Left ventricle myocardium inferior (tissue), 1 donor: Measurements from ENCODE around the gene BPIFB3. TPM values are rescaled to one million over a fixed set of nuclear protein-coding genes. Genes with fewer than 3 reads are reported as not detected.

ENCODE experiments used
- DNase-seq: peaks from one replicate; pipeline ENCODE4 v3.0.0-alpha.2; 2020
- H3K27ac ChIP-seq: fragments of 200-600 bp; replicated peaks from 2 replicates; pipeline ENCODE4 v1.8.0; 2021
- H3K27me3 ChIP-seq: fragments of 200-600 bp; 2 replicates; pipeline ENCODE4 v1.8.0; 2021; ENCODE audit warnings: low read depth
- H3K36me3 ChIP-seq: fragments of 200-600 bp; 2 replicates; pipeline ENCODE4 v1.8.0; 2021
- H3K4me1 ChIP-seq: fragments of 200-600 bp; 2 replicates; pipeline ENCODE4 v1.8.0; 2021
- H3K4me3 ChIP-seq: fragments of 200-600 bp; 2 replicates; pipeline ENCODE4 v1.8.0; 2021; ENCODE audit warnings: mild to moderate bottlenecking, moderate library complexity
- H3K9me3 ChIP-seq: fragments of 200-600 bp; replicated peaks from 2 replicates; pipeline ENCODE4 v1.8.0; 2021
- intact Hi-C: fragments of 100-400 bp; cut with micrococcal nuclease; formaldehyde crosslinking; loops from one replicate; pipeline ENCODE4 v1.11.0; 2022
- total RNA-seq: library from RNA; stranded (reverse); fragmentation: NEBNext Ultra II Directional; extraction: Animal tissue kit (Norgen Biotek cat#: 25700); gene quantifications from one replicate; pipeline ENCODE4 v1.2.1, GENCODE V29; 2021
- TF ChIP-seq, protein P1 (sequence below): fragments of 200-600 bp; IDR thresholded peaks from 2 replicates; pipeline ENCODE4 v1.8.0; 2021; ENCODE audit warnings: antibody characterized with exemption, mild to moderate bottlenecking, borderline replicate concordance
- donor health status: DM: no; HTN: yes; CAD: no; lungs with severe emphysema.

Gene BPIFB3
- total RNA-seq, 1 donor from 2014 or later: not detected

DNA sequence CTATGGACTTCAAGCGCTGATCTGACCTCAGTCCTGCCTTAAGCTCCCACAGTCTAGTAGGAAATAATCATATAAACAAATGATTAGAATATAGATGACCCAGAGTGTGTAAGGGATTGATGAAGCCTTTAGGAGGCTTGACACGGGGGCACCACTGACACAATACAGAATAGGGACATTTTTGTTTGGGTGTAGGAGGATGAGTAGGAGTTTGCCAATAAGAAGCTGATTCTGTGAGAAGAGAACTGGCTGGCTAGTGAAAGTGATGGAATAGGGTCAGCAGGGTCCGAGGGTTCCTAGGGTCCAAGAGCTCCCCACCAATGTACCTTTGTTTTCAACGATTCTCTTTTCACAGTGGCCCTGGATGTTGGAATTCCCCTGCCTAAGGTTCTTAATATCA is 18.7 kb downstream of the BPIFB3 start:
- Histone ChIP-seq H3K4me3 (no peak overlapping the region), H3K4me1 (no peaks in the 10 kb centered on the region), H3K36me3 (no peaks in the 10 kb centered on the region), H3K9me3 (no peaks in the 10 kb centered on the region), H3K27ac (no peak overlapping the region), H3K27me3 (peaks cover 57% of the 10 kb centered on the region)
- no peak for DNase-seq
- intact Hi-C loops: no loop called here
- TF ChIP-seq, protein P1, sequence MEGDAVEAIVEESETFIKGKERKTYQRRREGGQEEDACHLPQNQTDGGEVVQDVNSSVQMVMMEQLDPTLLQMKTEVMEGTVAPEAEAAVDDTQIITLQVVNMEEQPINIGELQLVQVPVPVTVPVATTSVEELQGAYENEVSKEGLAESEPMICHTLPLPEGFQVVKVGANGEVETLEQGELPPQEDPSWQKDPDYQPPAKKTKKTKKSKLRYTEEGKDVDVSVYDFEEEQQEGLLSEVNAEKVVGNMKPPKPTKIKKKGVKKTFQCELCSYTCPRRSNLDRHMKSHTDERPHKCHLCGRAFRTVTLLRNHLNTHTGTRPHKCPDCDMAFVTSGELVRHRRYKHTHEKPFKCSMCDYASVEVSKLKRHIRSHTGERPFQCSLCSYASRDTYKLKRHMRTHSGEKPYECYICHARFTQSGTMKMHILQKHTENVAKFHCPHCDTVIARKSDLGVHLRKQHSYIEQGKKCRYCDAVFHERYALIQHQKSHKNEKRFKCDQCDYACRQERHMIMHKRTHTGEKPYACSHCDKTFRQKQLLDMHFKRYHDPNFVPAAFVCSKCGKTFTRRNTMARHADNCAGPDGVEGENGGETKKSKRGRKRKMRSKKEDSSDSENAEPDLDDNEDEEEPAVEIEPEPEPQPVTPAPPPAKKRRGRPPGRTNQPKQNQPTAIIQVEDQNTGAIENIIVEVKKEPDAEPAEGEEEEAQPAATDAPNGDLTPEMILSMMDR: no peak

DNA sequence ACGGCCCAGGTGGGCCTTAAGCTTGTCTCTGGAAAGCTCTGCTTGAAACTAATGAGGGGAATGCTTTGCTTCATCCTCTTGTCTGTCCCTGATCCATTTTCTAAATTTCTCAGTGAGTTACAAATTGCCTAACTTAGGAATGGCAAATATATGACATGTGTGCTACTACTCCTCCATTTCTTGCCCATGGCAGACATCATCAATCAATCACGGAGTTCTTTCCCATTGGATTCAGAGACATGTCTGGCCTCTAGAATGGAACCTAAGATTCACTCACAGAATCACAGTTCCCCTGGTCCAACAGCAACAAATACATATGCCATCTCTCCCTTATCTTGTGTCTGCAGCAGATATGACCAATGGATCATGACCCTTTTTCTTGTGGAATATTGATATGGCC is 19.1 kb downstream of the BPIFB3 start:
- no peak for DNase-seq
- intact Hi-C loops: no loop called here
- no peak overlapping the region for H3K4me3 ChIP-seq
- no peaks in the 10 kb centered on the region for H3K36me3 ChIP-seq
- no peak overlapping the region for H3K27ac ChIP-seq
- H3K9me3 ChIP-seq: no peaks in the 10 kb centered on the region
- no peaks in the 10 kb centered on the region for H3K4me1 ChIP-seq
- TF ChIP-seq, protein P1: no peak
- peaks cover 60% of the 10 kb centered on the region for H3K27me3 ChIP-seq

DNA sequence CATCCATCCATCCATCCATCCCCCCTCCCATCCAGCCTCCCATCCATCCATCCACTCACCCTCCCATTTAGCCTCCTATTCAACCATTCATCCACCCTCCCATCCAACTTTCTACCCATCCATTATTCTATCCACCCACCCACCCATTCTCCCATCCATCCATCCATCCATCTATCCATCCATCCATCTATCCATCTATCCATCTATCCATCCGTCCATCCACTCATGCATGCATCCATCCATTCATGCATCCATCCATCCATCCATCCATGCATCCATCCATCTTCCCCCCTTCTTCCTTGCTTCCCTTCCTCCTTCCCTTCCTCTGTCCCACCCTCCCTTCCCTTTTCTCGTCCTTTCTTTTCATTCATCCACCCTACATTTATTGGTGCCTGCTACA is 21.0 kb downstream of the BPIFB3 start:
- TF ChIP-seq, protein P1: no peak
- H3K27me3 ChIP-seq: peaks cover 58% of the 10 kb centered on the region
- intact Hi-C loops: no loop called here

DNA sequence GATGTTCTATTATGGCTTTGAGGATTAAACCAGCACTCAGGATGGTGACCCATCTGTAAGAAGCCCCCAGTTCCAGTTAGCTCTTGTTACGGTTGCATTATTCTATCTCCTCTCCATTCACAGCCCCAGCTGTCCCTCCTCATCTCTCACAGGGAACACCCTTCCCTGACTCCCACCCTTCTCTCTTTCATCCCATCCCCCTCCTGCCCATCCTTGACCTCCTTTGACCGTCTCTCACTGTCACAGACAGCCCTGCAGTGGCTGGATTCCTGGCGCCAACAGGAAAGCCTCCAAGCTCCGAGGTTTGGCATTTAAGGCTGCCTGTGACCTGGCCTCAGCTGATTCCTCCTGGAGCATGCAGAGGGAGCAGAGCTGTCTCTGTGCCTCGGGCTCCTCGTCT is 21.6 kb downstream of the BPIFB3 start:
- Histone ChIP-seq H3K4me3 (no peak overlapping the region), H3K4me1 (no peaks in the 10 kb centered on the region), H3K9me3 (no peaks in the 10 kb centered on the region), H3K36me3 (no peaks in the 10 kb centered on the region), H3K27ac (no peak overlapping the region), H3K27me3 (peaks cover 52% of the 10 kb centered on the region)
- intact Hi-C loops: no loop called here
- TF ChIP-seq, protein P1: no peak
- no peak for DNase-seq

More for the DNA sequence above, 21.0 kb downstream of the BPIFB3 start:
- no peaks in the 10 kb centered on the region for H3K4me1 ChIP-seq
- H3K27ac ChIP-seq: no peak overlapping the region
- H3K4me3 ChIP-seq: no peak overlapping the region
- no peak for DNase-seq
- no peaks in the 10 kb centered on the region for H3K9me3 ChIP-seq
- no peaks in the 10 kb centered on the region for H3K36me3 ChIP-seq

DNA sequence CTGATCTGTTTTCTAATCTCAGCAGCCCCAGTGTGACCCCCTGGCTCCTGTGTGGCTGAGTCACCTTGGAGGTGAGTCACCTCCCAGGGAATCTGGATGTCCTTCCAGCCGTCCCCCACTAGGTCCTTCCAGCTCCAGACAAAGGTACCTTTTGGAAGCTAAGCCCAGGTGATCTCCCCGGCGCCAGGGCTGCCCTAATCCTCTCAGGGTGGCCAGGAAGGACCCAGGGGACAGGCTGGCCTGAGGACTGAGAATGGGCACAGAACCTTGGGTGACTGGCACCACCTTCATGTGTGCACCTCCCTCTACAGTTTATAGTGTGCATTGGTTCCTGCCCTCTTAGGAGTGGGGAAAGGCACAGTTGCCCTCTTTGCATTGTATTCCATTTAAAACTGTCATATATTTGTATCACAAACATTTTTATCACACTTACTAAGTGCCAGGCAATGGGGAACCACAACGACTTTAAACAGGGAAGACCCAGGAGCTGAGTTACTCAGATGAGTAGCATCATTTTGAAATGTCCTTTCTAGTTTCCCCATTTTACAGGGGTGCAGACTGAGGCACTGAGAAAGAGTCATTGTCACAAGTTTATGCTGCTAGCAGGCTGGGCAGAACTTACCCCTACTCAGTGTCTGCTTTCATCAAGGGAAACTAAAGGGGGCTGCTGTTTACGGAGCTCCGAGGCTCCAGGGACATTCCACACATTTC is 23.1 kb downstream of the BPIFB3 start:
- no peak overlapping the region for H3K27ac ChIP-seq
- DNase-seq: no peak
- H3K4me1 ChIP-seq: no peaks in the 10 kb centered on the region
- TF ChIP-seq, protein P1: peak; percentile 37
- no peaks in the 10 kb centered on the region for H3K9me3 ChIP-seq
- no peak overlapping the region for H3K4me3 ChIP-seq
- intact Hi-C loops: no loop called here
- H3K36me3 ChIP-seq: no peaks in the 10 kb centered on the region
- H3K27me3 ChIP-seq: peaks cover 43% of the 10 kb centered on the region
